ENCODE measurements around the gene JAG2. TPM values are rescaled to one million over a fixed set of nuclear protein-coding genes. Genes with fewer than 3 reads are reported as not detected.

The JAG2 gene
- total RNA-seq, 6 experiments from 2014 or later = 0.23 to 0.76 (median 0.42) TPM

GRCh38 chr14:105153331-105153731 lies 15.2 kb downstream of the JAG2 start:
- H3K36me3 Mint-ChIP-seq (ENCODE audit: low read depth) = no peaks in the 10 kb centered on the region
- no peak overlapping the region for H3K27ac Mint-ChIP-seq
- no peaks in the 10 kb centered on the region for H3K9me3 Mint-ChIP-seq
- H3K4me3 Mint-ChIP-seq = no peak overlapping the region
- H3K4me1 Mint-ChIP-seq (ENCODE audit: low read depth) = no peaks in the 10 kb centered on the region
- no peak for TF ChIP-seq CTCF (IDR thresholded peaks at IDR 0.05)
- H3K27me3 Mint-ChIP-seq (ENCODE audit: insufficient read depth) = peaks cover 8% of the 10 kb centered on the region
- DNase-seq = no peak

DNA sequence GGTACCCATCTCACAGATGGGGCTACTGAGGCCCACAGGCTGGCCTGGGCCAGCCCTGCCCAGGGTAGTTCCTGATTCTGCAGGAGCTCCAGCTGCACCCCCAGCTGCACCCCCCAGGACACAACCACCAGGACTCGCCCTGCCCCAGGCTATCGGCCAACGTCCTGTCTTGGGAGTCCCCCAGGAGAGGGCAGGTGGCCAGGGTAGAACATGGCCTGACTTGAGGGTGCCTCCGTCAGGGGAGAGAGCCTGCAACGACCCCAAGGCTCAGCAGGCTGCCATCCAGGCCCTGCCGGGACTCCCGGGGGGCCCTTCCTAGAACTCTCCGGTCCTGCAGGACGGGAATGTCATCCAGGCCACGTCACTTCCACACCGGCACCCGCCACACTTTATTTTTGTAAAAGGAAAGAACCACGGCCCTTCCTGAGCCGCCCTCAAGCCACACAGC lies 15.8 kb downstream of the JAG2 start:
- H3K9me3 Mint-ChIP-seq = no peaks in the 10 kb centered on the region
- H3K4me1 Mint-ChIP-seq (ENCODE audit: low read depth) = no peaks in the 10 kb centered on the region
- no peak overlapping the region for H3K4me3 Mint-ChIP-seq
- no peaks in the 10 kb centered on the region for H3K36me3 Mint-ChIP-seq (ENCODE audit: low read depth)
- no peak overlapping the region for H3K27ac Mint-ChIP-seq
- no peak for TF ChIP-seq CTCF (IDR thresholded peaks at IDR 0.05)
- H3K27me3 Mint-ChIP-seq (ENCODE audit: insufficient read depth) = peaks cover 8% of the 10 kb centered on the region
- no peak for DNase-seq

- Mint-ChIP-seq H3K27ac (no peak overlapping the region), H3K27me3 (ENCODE audit: insufficient read depth) (peaks cover 5% of the 10 kb centered on the region), H3K36me3 (ENCODE audit: low read depth) (no peaks in the 10 kb centered on the region), H3K4me3 (no peak overlapping the region), H3K4me1 (ENCODE audit: low read depth) (no peaks in the 10 kb centered on the region), H3K9me3 (no peaks in the 10 kb centered on the region)
- TF ChIP-seq CTCF (IDR thresholded peaks at IDR 0.05) = no peak
- DNase-seq = no peak
Measured at GRCh38 chr14:105151838-105152793, 16.5 kb downstream of the JAG2 start.

- Mint-ChIP-seq H3K4me1 (ENCODE audit: low read depth) (no peaks in the 10 kb centered on the region), H3K36me3 (ENCODE audit: low read depth) (no peaks in the 10 kb centered on the region), H3K4me3 (no peak overlapping the region), H3K27ac (no peak overlapping the region), H3K9me3 (no peaks in the 10 kb centered on the region), H3K27me3 (ENCODE audit: insufficient read depth) (peaks cover 2% of the 10 kb centered on the region; the same call in 1 of the 2 replicates)
- no peak for TF ChIP-seq CTCF (IDR thresholded peaks at IDR 0.05)
- DNase-seq = no peak
Measured at GRCh38 chr14:105151084-105151837, 17.3 kb downstream of the JAG2 start.

GRCh38 chr14:105150368-105151083 lies 18.1 kb downstream of the JAG2 start:
- Mint-ChIP-seq H3K4me1 (ENCODE audit: low read depth) (no peaks in the 10 kb centered on the region), H3K27me3 (ENCODE audit: insufficient read depth) (peaks cover 2% of the 10 kb centered on the region; the same call in 1 of the 2 replicates), H3K9me3 (no peaks in the 10 kb centered on the region), H3K27ac (no peak overlapping the region), H3K4me3 (no peak overlapping the region), H3K36me3 (ENCODE audit: low read depth) (no peaks in the 10 kb centered on the region)
- no peak for DNase-seq
- no peak for TF ChIP-seq CTCF (IDR thresholded peaks at IDR 0.05)
